Endothelial cell of umbilical vein (primary cell): Measurements from ENCODE around the gene OR2F1. TPM values are rescaled to one million over a fixed set of nuclear protein-coding genes. Genes with fewer than 3 reads are reported as not detected.

ENCODE experiments used
- BruUV-seq: library from RNA; stranded (reverse); fragments of 400-500 nt; replicated peaks from 2 replicates; lab custom pipeline; 2021; lab: Mats Ljungman, UMichigan
- CTCF ChIA-PET: fragments of 300-600, 350-600 bp; sonication (Branson Sonifier 250); formaldehyde crosslinking; loops from one replicate; lab custom pipeline; 2021; ENCODE audit warnings: antibody characterized with exemption, inconsistent platforms; lab: Charles Lee
- POLR2A ChIA-PET: fragments of 300-600, 350-600 bp; sonication (Branson Sonifier 250); formaldehyde crosslinking; loops from one replicate; lab custom pipeline; 2021; ENCODE audit warnings: antibody characterized with exemption, inconsistent platforms; lab: Charles Lee
- DNase-seq: peaks from one replicate; pipeline ENCODE4 v3.0.0-alpha.2; 2011; ENCODE audit warnings: low read depth, low spot score
- FAIRE-seq: peaks from 2 replicates; lab custom pipeline; 2011; peaks lifted over from hg19 to GRCh38; lab: Jason Lieb, UNC
- H2AFZ ChIP-seq: 2 replicates; pipeline ENCODE4 v1.6.0; 2012; ENCODE audit warnings: low read depth, low read length, control low read depth, inconsistent platforms
- H3K27ac ChIP-seq: 2 replicates; pipeline ENCODE4 v1.5.1; 2011; ENCODE audit warnings: low read depth, mild to moderate bottlenecking, control low read depth, low read length, moderate library complexity; ENCODE audit not compliant: insufficient read depth
- H3K27me3 ChIP-seq, 2 experiments: 2 replicates each; pipeline versions ENCODE4 v1.6.0 to v1.6.1; 2011; ENCODE audit warnings: low read length in 2 of 2, mixed read lengths in 1 of 2; ENCODE audit not compliant: control insufficient read depth in 2 of 2, insufficient read depth in 2 of 2
- H3K36me3 ChIP-seq, 2 experiments: 2 replicates in 1 of 2; 3 replicates in 1 of 2; pipeline ENCODE4 v1.5.1; 2011; ENCODE audit warnings: low read length in 2 of 2, mild to moderate bottlenecking in 1 of 2, moderate library complexity in 1 of 2; ENCODE audit not compliant: control insufficient read depth in 2 of 2, insufficient read depth in 2 of 2; ENCODE audit errors: extremely low read depth in 1 of 2
- H3K4me1 ChIP-seq: 3 replicates; pipeline ENCODE4 v1.5.1; 2011; ENCODE audit warnings: mild to moderate bottlenecking, low read length; ENCODE audit not compliant: control insufficient read depth, insufficient read depth; ENCODE audit errors: extremely low read depth
- H3K4me2 ChIP-seq: 2 replicates; pipeline ENCODE4 v1.6.1; 2011; ENCODE audit warnings: low read length, control low read depth, mixed read lengths; ENCODE audit not compliant: insufficient read depth
- H3K4me3 ChIP-seq, 3 experiments: fragments of 200-600 bp in 1 of 3; sonication (generic), shearing (Covaris generic) in 1 of 3; replicated peaks in 1 of 3; 2 replicates each; pipeline ENCODE4 v1.5.1; 2011 to 2016; ENCODE audit warnings: control low read depth in 3 of 3, low read length in 3 of 3, mild to moderate bottlenecking in 2 of 3, inconsistent platforms in 1 of 3, low read depth in 1 of 3, moderate library complexity in 1 of 3; ENCODE audit not compliant: insufficient read depth in 1 of 3
- H3K79me2 ChIP-seq: 2 replicates; pipeline ENCODE4 v1.6.0; 2012; ENCODE audit warnings: low read length, inconsistent platforms; ENCODE audit not compliant: control insufficient read depth, insufficient read depth
- H3K9ac ChIP-seq: replicated peaks from 2 replicates; pipeline ENCODE3; 2011; ENCODE audit warnings: low read length, control low read depth; ENCODE audit not compliant: insufficient read depth; ENCODE audit errors: extremely low read depth
- H3K9me1 ChIP-seq: replicated peaks from 3 replicates; pipeline ENCODE4 v1.6.0; 2011; ENCODE audit warnings: mild to moderate bottlenecking, low read length; ENCODE audit not compliant: control insufficient read depth, insufficient read depth; ENCODE audit errors: extremely low read depth
- H3K9me3 ChIP-seq: replicated peaks from 2 replicates; pipeline ENCODE4 v1.5.1; 2012; ENCODE audit warnings: low read length, inconsistent platforms; ENCODE audit not compliant: control insufficient read depth, insufficient read depth
- H4K20me1 ChIP-seq: replicated peaks from 2 replicates; pipeline ENCODE3; 2011; ENCODE audit warnings: mild to moderate bottlenecking, low read length; ENCODE audit not compliant: control insufficient read depth, insufficient read depth; ENCODE audit errors: extremely low read depth
- CTCF ChIP-seq, 2 donors: IDR thresholded peaks; 1 replicate in 1 of 2; 2 replicates in 1 of 2; pipeline ENCODE4 v1.5.1; 2011; ENCODE audit warnings: low read length in 2 of 2, mild to moderate bottlenecking in 2 of 2, moderate library complexity in 2 of 2, control low read depth in 1 of 2, inconsistent platforms in 1 of 2, low read depth in 1 of 2; ENCODE audit not compliant: insufficient read depth in 1 of 2; ENCODE audit errors: extremely low read depth in 1 of 2
- EZH2 ChIP-seq: IDR thresholded peaks from 2 replicates; pipeline ENCODE4 v1.6.1; 2012; ENCODE audit warnings: borderline replicate concordance, low read depth, mild to moderate bottlenecking, moderate library complexity, low read length, inconsistent platforms; ENCODE audit not compliant: severe bottlenecking
- FOS ChIP-seq: IDR thresholded peaks from 2 replicates; pipeline ENCODE4 v1.6.1; 2011; ENCODE audit warnings: mild to moderate bottlenecking, low read length, moderate library complexity, borderline replicate concordance; ENCODE audit not compliant: insufficient read depth
- GATA2 ChIP-seq: IDR thresholded peaks from 2 replicates; pipeline ENCODE4 v1.7.0; 2011; ENCODE audit warnings: low read depth, mild to moderate bottlenecking, moderate library complexity, mixed read lengths, low read length; ENCODE audit not compliant: insufficient read length, insufficient read depth
- JUN ChIP-seq: IDR thresholded peaks from 2 replicates; pipeline ENCODE4 v1.6.1; 2011; ENCODE audit warnings: borderline replicate concordance, low read depth; ENCODE audit not compliant: insufficient read length, insufficient read depth
- MAX ChIP-seq: IDR thresholded peaks from 2 replicates; pipeline ENCODE4 v1.6.1; 2011; ENCODE audit not compliant: insufficient read depth, insufficient read length
- MYC ChIP-seq: IDR thresholded peaks from one replicate; pipeline ENCODE4 v1.6.1; 2011; ENCODE audit warnings: mild to moderate bottlenecking, low read depth, low read length
- POLR2A ChIP-seq: IDR thresholded peaks from 2 replicates; pipeline ENCODE4 v1.6.1; 2012; ENCODE audit warnings: low read depth, mild to moderate bottlenecking, control low read depth, low read length
- POLR2AphosphoS5 ChIP-seq: IDR thresholded peaks from 2 replicates; pipeline ENCODE4 v1.6.1; 2012; ENCODE audit warnings: low read depth, mild to moderate bottlenecking, control low read depth, low read length, moderate library complexity; ENCODE audit not compliant: insufficient read depth
- dilution Hi-C: fragments of 300-500 bp; cut with MboI; formaldehyde crosslinking; loops from one replicate; pipeline ENCODE4 v1.15.0; 2019; ENCODE audit warnings: low sequenced_read_pairs; ENCODE audit not compliant: extremely low pct_ligation_motif_present
- intact Hi-C: fragments of 100-400 bp; cut with micrococcal nuclease; formaldehyde crosslinking; loops from one replicate; pipeline ENCODE4 v1.10.0; 2022
- polyA plus RNA-seq, 4 experiments: library from polyadenylated mRNA; depleted of rRNA in 3 of 4; stranded (reverse) in 3 of 4; unstranded in 1 of 4; fragments of >200 nt; gene quantifications; 2 replicates each; pipeline versions ENCODE4 v1.2.1 to v1.2.3, GENCODE V29; 2011 to 2012; ENCODE audit warnings: missing spikeins in 1 of 4
- total RNA-seq: library from RNA; stranded (reverse); gene quantifications from 2 replicates; pipeline ENCODE4 v1.2.3, GENCODE V29; 2021

OR2F1 gene
- total and polyA plus RNA-seq, 2 donors (not counting 3 experiments of a cell fraction or from before 2014, with no cell fraction given): not detected

- Histone ChIP-seq H2AFZ (no peak overlapping the region), H3K4me1 (no peaks in the 10 kb centered on the region), H3K36me3 (no peaks in the 10 kb centered on the region), H3K79me2 (no peaks in the 10 kb centered on the region), H4K20me1 (no peaks in the 10 kb centered on the region), H3K4me2 (no peak overlapping the region), H3K27ac (no peak overlapping the region), H3K9me1 (no peaks in the 10 kb centered on the region), H3K9me3 (no peaks in the 10 kb centered on the region), H3K9ac (no peak overlapping the region), H3K27me3 (peaks cover 0 to 20% of the 10 kb centered on the region in 2 experiments), H3K4me3 (no peak overlapping the region)
- dilution Hi-C loops (no loop called here), intact Hi-C loops (loop anchor here (10.0 kb wide), 1 partner anchor 488 kb away; no protein-coding TSS in a partner anchor)
- TF ChIP-seq GATA2: no peak
- TF ChIP-seq FOS: no peak
- TF ChIP-seq POLR2AphosphoS5: no peak
- TF ChIP-seq MYC: no peak
- no peak for TF ChIP-seq POLR2A
- no peak for TF ChIP-seq JUN
- no peak for TF ChIP-seq CTCF (IDR thresholded peaks at IDR 0.05; ENCODE audit: extremely low read depth in 1 of 2, insufficient read depth in 1 of 2, low read depth in 1 of 2, low read length in 2 of 2)
- no peak for TF ChIP-seq EZH2
- TF ChIP-seq MAX: no peak
- no peak for FAIRE-seq
- no TSS peak for BruUV-seq
- DNase-seq: no peak
- POLR2A ChIA-PET: no interaction called here
- CTCF ChIA-PET: interaction anchor here (1.6 kb wide), 1 partner anchor 14 kb away, joined by 5 read pairs; no protein-coding TSS in a partner anchor
Measured at GRCh38 chr7:143906895-143907294, 47.7 kb upstream of the OR2F1 start.
